ENCODE results near the gene ATP2C1. TPM values are rescaled to one million over a fixed set of nuclear protein-coding genes. Genes with fewer than 3 reads are reported as not detected.

ATP2C1 gene
- total and polyA plus RNA-seq, 10 donors = 11.9 to 59.7 (median 46.3) TPM

- DNase-seq = no peak
- Histone ChIP-seq H3K27ac (no peak overlapping the region), H3K36me3 (peaks cover 0 to 90% (median 36%) of the 10 kb centered on the region in 6 donors), H3K27me3 (replicated peaks in 1 of 7) (no peaks in the 10 kb centered on the region), H3K9me3 (no peaks in the 10 kb centered on the region), H3K4me1 (no peaks in the 10 kb centered on the region), H3K4me3 (no peak overlapping the region)
- intact Hi-C loops (cut with DNase I; ENCODE audit: low total_unique reads) = no loop called here
- TF ChIP-seq POLR2AphosphoS5 (IDR thresholded peaks at IDR 0.05) = no peak
- TF ChIP-seq POLR2A (IDR thresholded peaks at IDR 0.05) = no peak
- TF ChIP-seq CTCF (IDR thresholded peaks at IDR 0.05 in 8 of 11, conservative IDR thresholded peaks at IDR 0.05 in 3 of 11) = no peak
Observed at GRCh38 chr3:130941793-130942192, 47.9 kb downstream of the ATP2C1 start.

- WGBS, 5 donors = 84 to 95% (median 89%) methylated on average over 3 of the region's 3 CpGs
- Histone ChIP-seq H3K27ac (no peak overlapping the region), H3K4me3 (no peak overlapping the region), H3K27me3 (replicated peaks in 1 of 7) (no peaks in the 10 kb centered on the region), H3K4me1 (no peaks in the 10 kb centered on the region), H3K36me3 (peaks cover 0 to 95% (median 33%) of the 10 kb centered on the region in 6 donors), H3K9me3 (peaks cover 0 to 4% (median 0%) of the 10 kb centered on the region in 8 donors)
- intact Hi-C loops (cut with DNase I; ENCODE audit: low total_unique reads) = no loop called here
- DNase-seq = no peak
- no peak for TF ChIP-seq CTCF (IDR thresholded peaks at IDR 0.05 in 8 of 11, conservative IDR thresholded peaks at IDR 0.05 in 3 of 11)
- TF ChIP-seq POLR2AphosphoS5 (IDR thresholded peaks at IDR 0.05) = no peak
- no peak for TF ChIP-seq POLR2A (IDR thresholded peaks at IDR 0.05)
Observed at GRCh38 chr3:130946882-130947281, 53.0 kb downstream of the ATP2C1 start.

GRCh38 chr3:130948001-130948773 lies 54.3 kb downstream of the ATP2C1 start:
- DNase-seq = no peak
- no peak overlapping the region for H3K4me3 ChIP-seq
- H3K36me3 ChIP-seq = peaks cover 0 to 94% (median 21%) of the 10 kb centered on the region in 6 donors
- no peak for TF ChIP-seq CTCF (IDR thresholded peaks at IDR 0.05 in 8 of 11, conservative IDR thresholded peaks at IDR 0.05 in 3 of 11)
- no peak for TF ChIP-seq POLR2A (IDR thresholded peaks at IDR 0.05)
- no peak for TF ChIP-seq POLR2AphosphoS5 (IDR thresholded peaks at IDR 0.05)
- no peaks in the 10 kb centered on the region for H3K4me1 ChIP-seq
- no peaks in the 10 kb centered on the region for H3K27me3 ChIP-seq (replicated peaks in 1 of 7)
- intact Hi-C loops (cut with DNase I; ENCODE audit: low total_unique reads) = no loop called here
- WGBS, 5 donors = 96 to 99% (median 98%) methylated on average over 2 of the region's 2 CpGs
- no peak overlapping the region for H3K27ac ChIP-seq
- H3K9me3 ChIP-seq = peaks cover 0 to 4% (median 0%) of the 10 kb centered on the region in 8 donors

GRCh38 chr3:130948929-130949328 lies 55.0 kb downstream of the ATP2C1 start:
- H3K27me3 ChIP-seq (replicated peaks in 1 of 7) = no peaks in the 10 kb centered on the region
- TF ChIP-seq CTCF (IDR thresholded peaks at IDR 0.05 in 8 of 11, conservative IDR thresholded peaks at IDR 0.05 in 3 of 11) (no peak), POLR2A (IDR thresholded peaks at IDR 0.05) (no peak), POLR2AphosphoS5 (IDR thresholded peaks at IDR 0.05) (no peak)
- intact Hi-C loops (cut with DNase I; ENCODE audit: low total_unique reads) = no loop called here
- H3K36me3 ChIP-seq = peaks cover 0 to 94% (median 21%) of the 10 kb centered on the region in 6 donors
- no peak for DNase-seq
- H3K4me1 ChIP-seq = no peaks in the 10 kb centered on the region
- no peak overlapping the region for H3K27ac ChIP-seq
- no peak overlapping the region for H3K4me3 ChIP-seq
- 81 to 93% (median 91%) methylated on average over 3 of the region's 3 CpGs for WGBS, 5 donors
- H3K9me3 ChIP-seq = peaks cover 0 to 4% (median 0%) of the 10 kb centered on the region in 8 donors
